ENCODE data around the gene ARHGEF6.
"Not testable (repeated sequence)": the region's sequence is repeated elsewhere in the genome, so short reads cannot be mapped to it uniquely, and the experiment has no call there.

ARHGEF6 gene

DNA sequence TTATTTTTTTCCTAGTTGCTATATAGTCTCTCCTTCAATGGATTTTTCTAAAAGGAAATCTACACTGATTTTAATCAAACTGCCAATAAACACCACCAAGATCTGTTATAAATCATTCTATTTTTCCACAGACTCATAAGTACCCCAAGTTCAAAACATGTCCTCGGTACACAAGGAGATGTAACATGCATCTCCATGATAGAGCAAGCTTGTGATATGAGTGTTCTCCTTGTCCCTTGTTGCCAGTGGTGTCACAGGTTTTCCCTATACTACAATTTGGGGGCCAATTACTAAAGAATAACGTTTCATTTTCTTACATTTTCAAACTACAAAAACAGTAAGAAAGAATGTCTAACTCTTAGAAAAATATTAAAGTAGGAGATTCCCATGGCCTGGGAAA lies 491 bp downstream of the ARHGEF6 start:
- no peak for DNase-seq

DNA sequence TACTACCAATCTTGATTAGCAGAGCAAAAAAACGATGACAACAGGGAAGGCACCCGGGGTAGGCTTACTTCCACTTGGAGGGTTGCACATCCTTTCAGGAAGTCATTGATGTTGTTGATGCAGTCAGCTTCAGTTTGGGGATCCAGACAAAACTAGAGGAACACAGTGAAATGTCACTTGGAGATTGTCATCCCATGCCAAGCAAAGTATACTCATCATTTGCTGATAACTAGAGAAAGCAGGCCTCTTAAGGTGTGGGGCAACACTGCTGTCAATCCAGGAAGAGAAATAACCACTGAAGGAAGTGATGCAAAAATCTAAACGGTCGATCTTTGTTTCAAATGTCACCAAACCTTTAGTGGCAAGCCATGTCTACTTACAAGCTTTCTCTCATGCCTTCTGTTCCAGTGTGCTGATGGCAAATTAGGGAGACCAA lies 1.4 kb downstream of the ARHGEF6 start:
- DNase-seq, result peak; percentile 13

DNA sequence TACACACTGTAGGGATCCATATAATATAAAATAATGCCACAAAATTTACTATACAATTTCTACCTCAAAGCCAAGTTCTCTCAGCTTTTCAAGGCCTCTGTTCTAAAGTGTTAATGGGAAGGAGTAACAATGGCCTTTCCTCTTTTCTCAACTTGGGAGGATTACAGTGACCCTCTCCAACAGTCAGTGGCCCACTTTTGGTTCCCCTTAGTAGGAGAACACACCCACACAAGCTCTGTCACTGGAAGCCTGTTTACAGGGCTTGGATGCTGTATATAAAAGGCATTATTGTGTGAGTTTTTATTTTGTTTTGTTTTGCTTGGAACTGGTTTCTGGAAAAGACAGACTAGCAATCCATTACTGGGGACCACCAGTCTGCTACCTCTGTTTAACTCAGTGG lies 1.8 kb downstream of the ARHGEF6 start:
- no peak for DNase-seq

DNA sequence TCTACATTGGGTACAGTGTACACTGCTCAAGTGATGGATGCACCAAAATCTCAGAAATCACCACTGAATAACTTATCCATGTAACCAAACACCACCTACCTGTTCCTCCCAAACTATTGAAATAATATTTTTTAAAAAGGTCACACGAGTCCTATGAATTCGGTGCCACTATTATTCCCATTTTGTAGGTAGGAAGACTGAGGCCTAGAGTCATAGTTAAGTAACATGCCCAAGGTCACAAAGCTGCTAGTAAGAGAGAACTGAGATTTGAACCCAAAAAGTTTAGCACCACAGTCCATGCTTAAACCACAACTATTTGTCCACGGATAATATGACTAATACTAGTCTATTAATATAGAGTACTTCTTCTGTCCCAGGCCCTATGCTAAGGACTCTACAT lies 2.7 kb downstream of the ARHGEF6 start:
- DNase-seq, result no peak

DNA sequence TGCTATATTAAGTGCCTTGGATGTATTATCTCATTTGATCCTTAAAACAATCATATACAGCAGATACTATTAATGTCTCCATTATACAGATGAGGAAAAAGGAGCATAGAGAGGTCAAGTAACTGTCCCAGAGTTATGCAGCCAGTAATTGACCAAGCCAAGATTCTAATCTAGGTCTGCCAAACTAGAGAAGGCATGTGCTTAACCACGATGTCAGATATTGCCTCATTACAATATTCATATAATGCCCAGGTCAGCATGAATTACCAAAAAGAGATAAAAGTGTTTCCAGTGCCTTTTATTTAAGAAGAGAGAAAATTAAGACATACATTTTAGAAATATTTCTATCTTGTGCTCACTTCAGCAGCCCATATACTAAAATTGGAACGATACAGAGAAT lies 7.1 kb downstream of the ARHGEF6 start:
- no peak for DNase-seq

DNA sequence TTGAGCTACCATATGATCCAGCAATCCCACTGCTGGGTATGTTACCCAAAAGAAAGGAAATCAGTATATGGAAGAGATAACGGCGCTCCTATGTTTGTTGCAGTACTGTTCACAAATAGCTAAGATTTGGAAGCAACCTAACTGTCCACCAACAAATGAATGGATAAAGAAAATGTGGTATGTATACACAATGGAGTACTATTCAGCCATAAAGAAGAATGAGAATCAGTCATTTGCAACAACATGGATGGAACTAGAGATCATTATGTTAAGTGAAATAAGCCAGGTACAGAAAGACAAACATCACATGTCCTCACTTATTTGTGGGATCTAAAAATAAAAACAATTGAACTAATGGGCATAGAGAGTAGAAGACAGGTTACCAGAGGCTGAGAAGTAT lies 8.9 kb downstream of the ARHGEF6 start:
- not testable (repeated sequence) for DNase-seq

DNA sequence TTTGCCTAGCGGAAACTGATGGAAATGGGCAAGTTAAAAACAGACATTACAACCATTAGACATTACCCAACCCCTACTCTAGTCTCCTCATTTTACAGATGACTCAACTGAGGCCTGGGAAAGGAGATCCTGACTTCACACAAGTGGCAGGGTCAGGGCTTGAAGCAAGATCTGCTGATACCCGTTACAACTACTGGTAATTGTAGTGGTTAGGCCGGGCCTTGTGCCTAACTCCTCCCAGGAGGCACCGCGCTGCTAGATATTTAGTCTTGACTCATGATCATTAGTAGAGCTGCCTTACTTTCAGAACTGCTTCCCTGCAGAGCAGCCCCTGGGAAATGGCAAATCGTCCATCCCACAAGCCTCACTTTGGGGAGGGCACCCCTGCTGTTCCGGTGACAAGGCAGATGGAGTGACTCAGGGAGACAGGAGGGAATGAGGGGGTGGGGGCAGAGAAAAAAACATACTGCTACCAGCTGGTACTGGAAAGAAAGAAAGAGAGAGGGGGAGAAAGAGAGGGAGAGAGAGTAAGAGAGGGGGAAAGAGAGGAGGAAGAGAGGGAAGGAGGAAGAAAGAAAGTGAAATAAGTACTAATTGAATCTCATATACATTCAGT lies 12.2 kb downstream of the ARHGEF6 start:
- DNase-seq, result peak; percentile 74

DNA sequence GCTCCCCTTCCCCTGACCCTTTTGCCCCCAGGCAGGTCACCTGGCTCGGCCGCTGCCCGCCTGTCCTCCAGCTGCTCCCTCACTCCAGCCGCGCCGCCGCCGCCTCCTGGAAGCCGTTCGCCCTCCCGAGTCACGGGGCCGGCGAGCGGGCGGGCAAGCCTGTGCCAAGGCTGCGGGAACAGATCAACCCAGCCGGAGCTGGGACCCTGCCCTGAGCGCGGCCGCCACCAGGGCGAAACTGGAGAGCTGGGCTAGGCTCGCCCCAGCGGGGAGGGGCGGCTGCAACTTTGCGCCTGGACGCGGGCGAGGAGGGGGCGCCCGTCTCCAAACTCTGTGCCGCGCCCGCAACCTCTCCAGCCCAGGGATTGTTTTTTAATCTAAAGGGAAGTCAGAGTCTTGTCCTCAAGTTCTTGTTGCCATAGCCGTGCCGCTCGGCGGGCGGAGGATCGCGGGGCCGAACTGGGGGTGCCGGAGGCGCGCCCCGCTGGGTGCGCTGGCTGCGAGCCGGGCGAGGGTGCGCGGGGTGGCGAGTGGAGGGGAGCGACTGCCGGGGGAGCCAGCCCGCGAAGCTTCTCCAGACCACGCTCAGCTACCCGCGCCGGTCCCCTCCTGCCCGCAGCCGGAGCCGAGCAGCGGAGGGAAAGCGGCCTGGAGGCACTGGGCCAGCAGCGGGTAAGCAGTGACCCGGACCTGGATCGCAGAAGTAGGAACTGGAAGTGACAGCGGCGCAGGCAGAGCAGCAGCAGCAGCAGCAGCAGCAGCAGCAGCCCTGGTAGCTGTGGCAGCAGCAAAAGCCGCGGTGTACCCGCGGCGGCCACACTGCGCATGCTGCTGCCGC lies 13.4 kb downstream of the ARHGEF6 start:
- peak; percentile 55 for DNase-seq

DNA sequence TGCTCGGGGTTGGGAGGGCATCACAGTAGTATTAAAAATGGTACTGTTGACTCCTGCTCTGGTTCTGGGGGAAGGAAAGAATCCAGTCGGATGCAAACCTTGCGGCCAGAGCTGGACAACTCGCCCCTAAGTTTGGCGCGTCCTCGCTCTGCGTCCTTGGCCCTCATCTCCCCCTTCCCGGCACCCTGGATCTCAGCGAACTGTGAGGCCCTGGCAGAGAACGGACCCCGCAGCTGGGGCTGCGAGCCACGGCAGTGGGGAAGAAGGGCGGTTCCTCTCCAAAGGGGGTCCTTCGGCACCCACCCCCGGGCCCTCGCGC lies 14.0 kb downstream of the ARHGEF6 start:
- no peak for DNase-seq

DNA sequence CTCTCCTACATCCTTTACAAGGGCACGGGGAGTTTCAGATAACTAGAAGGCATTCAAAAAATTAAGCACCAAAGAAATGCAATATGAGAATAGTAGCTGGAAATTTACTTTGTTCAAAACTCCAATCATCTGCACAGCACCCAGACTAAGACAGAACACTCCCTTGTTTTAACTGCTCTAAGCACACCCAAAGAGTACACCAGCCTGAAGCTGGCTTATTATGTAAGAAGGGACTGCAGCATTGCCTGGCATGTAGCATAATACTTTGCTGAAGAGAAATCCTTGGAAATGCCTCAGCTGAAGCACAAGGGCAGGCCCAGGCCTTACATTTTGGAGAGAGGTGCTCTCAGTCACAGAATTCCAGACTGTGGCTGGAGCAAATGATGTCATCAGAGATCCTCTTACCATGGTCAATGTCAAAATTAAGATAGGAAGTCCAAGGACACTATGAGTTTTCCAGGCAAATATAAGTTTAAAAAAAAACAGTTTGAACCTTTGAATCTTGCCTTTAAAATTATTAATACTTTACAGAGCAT lies 14.8 kb downstream of the ARHGEF6 start:
- DNase-seq, result no peak

DNA sequence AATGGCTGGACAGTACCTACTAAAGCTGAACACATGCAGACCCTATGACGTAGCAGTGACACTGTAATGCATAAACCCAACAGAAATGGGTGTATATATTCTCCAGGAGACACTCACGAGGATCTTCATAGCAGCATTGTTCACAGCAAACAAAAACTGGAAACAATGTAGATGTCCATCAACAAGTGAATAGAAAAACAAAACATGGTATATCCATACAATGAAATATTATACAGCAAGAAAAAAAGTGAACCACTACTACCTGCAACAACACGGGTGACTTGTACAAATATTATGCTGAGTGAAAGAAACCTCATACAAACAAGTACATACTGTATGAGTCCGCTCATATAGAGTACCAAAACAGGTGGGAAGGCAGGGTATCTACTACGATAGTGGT lies 16.5 kb downstream of the ARHGEF6 start:
- no peak for DNase-seq

DNA sequence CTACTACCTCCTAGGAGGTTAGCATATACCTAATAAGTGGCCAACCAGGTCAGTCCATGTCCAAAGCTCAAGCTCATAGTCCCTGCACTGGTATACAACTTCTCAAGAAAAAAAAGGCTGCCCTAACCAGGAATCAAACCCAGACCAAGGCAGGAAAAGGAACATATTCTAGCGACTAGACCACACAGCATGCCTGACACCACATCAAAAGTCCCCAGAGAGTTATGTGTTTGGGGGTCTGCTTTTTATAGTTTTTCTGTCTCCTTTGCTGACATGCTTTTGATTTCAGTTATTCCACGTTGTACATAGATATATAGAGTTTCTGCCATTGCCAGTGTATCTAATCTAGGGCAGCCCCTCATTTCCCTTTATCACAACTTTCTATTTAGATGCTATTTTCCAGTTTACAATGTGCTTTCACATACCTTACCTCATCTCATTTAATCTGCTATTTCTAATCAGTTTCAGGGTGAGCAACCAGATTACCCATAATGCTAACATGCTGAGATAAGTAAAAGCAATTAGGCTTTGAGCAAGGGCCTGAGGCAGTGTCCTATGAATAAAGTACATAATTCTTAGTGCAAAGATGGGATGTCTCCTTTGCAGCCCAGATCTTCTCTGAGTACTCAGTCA lies 17.8 kb downstream of the ARHGEF6 start:
- DNase-seq, result no peak

DNA sequence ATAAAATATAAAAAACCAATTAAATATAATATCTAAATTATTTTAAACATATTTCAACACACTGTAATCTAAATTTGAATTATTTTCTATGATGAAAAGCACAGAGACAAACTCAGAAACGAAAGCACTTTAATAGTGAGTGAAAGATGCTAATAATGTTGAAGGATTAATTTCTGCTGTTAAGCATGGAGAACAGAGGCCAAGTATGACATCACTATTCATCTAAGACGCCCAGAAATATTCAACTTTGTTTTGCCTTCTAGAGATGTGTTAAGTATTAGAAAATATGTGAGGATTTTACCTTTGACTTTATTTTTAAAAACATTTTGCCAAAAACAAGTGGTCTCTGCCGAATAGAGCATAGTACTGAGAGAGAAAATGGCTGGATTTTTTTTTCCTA lies 19.3 kb downstream of the ARHGEF6 start:
- no peak for DNase-seq

DNA sequence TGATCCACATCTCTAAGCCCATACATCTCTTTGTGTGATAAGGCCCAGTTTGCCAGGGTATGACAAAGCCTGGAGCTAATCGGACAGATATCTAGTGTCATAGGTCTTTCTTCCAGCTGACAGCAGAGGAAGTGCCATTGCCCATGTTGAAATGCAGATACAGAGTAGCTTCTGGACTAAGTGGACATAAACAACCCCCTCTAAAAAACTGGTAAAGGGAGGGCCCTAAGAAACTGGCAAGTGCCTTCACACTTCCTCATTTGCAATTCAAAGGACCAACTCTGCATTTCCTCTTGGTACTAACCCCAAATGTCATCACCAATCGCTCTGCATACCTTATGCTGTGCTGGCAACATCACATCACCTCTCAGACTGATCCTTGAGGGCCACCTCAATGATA lies 20.8 kb downstream of the ARHGEF6 start:
- DNase-seq, result no peak

DNA sequence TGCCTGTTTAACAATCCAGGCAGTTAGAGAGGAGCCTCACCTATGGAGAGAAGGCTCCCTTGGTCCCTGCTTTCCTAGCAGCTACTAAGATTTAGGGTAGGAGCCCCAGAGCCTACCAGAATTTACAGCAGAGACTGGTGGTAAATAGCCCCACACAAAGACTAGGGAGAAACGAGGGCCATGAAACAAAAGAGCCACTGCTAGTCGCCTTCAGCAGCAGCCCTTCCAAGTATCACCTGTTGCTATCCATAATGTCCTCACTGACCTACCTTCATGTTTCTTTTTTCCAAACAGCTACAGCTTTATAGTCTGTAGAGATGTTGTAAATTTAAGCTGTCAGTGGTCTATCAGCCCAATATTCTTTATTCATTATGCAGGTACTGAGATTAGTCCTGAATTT lies 25.3 kb downstream of the ARHGEF6 start:
- no peak for DNase-seq

DNA sequence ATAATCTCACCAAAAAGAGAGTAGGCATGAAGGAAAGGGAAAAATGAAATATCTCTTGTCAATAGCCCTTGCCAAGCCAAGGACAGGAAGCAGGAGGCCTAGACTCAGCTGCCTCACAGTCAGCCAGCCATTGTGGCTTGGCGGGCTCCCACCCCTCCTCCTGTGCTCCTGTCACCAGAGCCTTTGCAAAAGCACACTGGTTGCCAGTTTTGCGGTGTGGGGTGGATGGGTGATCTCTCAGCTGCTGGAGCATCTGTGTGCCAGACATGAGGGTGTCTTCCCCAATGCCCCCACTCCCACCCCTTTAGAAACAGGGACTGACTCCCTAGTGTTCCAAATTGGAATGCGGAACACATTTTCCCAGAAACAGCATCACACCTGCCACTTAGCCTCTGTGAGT lies 26.1 kb downstream of the ARHGEF6 start:
- DNase-seq, result peak; percentile 24

DNA sequence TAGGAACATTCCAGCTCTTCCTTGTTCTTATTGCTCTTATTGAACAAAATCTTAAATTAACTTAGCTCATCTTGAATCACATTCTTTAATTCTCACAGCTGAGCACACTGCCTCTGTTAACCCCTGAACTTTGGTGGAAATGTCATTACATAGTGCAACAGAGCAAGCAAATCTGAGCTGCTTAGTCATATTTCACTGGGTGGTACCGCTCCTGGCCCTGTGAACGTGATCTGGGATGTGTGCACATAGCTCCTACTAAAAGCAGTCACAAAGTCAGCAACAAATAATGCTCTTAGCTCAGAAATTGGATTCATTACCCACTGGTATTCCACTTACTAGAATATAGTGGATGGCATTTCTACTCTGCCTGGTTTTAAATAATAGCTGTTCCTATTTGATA lies 27.9 kb downstream of the ARHGEF6 start:
- no peak for DNase-seq

DNA sequence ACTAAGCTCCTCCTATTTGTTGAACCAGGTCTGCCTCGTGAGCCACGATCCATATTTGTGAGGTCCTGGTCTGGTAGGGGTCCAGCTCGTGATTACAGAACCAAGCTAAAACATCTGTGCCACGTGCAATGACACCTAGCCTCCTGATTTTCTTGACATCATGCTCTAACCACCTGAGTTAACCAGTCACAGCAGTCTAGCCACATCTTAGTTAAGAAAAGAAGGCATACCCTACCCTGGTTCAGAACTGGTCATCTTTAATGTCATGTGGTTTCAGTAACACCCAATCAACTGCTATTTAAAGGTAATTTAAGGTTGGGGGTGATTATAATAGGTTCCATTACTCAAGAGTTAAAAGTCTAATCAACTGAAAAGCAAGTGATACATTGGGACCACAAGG lies 28.4 kb downstream of the ARHGEF6 start:
- DNase-seq, result no peak

DNA sequence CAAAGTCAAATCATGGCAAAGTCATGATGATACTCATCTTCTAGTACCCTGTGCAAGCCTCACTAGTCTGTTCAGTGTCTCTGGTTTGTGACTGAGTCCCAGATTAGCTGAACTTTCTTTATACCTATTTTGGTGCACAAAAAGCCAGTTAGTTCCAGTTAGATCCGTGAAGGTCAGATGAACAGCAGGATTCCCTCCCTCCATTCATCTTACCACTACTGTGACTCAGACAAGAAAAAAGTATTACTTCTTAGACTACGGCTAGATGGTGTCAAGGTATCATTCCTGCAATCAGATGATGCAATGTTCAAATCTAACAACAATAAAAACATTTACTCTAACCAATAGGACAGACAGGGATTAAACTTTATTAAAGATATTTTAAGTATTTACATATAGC lies 30.4 kb downstream of the ARHGEF6 start:
- no peak for DNase-seq

DNA sequence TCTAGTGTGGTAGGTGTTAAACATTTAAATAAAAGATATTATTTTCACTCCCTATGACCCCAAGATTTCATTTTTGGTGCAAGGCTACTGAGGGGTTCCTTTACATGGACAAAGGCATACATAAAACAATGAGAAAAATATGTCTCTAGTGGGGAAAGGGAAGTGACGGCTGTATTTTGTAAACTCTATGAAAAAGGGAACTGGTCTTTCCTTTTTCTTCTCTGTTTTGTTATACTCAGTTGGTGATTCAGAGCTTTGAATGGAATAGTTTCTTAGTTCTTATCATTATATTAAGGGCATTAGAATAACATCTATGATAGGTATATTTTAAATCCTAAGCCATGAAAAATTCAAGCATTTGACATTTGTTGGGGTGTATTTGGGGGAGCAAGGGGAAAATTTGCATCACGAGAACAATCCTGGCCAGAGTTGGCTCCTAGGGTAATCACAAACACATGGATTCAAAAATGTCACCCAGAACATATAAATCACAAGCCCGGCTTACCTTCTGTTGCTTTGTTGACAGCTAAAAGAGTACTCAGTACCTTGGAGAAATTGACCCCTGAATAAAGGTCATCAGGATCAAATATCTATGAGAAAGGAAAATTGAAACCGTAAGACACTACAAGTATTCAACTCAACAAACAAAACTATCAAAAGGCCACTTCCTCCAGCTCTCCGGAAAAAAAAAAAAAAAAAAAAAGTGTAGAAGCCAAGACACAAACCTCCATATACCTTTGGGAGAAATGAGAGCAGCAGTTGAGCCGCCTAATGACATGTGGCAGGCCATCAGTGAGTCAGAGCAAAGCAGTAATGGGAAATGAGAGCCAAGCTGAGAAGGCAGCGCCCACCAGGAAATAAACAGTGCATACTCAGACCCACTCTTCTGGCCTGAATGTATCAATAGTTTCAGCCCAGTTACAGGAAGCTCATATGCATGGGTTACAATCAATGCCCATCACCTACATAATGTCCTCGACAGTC lies 33.4 kb downstream of the ARHGEF6 start:
- peak; percentile 33 for DNase-seq

DNA sequence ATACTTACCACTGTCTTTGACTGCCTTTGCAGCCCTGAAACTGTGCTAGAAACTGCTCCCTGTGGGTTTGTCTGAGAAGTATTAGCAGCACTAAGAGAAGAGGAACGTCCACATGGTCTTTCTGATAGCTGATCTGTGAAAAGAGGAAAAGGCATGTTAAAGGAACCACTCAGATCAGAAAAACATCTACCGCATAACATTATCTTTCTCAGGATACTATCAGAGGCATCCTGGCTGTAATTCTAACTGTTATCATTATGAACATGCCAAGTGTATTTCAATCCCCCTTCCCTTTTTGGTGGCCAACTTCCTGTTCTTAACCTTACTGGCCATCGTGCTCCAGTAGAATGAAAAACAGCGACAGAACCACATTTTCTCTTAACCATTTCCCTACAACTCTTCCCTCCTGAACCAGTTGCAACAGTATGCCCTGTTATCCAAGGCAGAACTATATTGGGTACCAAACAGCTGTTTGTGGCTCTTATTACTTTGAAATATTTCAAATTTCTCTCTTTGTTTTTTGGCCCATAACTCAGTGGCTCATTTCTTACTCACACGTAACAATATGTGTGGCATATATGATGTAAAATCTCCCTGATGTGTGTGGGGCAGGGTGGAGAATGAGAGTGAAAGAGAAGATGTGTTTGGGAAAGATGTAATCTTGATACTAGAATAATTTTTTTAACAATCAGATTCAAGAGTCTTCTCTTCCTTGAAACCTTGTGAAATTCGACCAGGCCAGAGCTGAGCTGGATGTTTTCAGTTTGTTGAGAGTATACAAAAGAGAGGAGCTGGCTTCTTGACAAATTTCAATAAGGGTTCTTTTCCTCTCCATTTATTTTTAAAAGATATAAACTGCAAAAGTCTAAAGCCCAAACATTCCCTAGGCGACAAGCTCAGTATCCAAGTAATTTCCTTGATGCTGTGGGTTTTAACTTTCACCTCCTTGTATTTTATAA lies 35.2 kb downstream of the ARHGEF6 start:
- DNase-seq, result no peak

Measured in activated CD4-positive, alpha-beta T cell treated with anti-CD3 and anti-CD28 coated beads for 48 hours (primary cell).